HCEC 1CT (cell line): ENCODE measurements around the gene CT83.

Experiments
- DNase-seq: peaks from one replicate; pipeline ENCODE4 v3.0.0-alpha.2; 2017

CT83 gene

DNA sequence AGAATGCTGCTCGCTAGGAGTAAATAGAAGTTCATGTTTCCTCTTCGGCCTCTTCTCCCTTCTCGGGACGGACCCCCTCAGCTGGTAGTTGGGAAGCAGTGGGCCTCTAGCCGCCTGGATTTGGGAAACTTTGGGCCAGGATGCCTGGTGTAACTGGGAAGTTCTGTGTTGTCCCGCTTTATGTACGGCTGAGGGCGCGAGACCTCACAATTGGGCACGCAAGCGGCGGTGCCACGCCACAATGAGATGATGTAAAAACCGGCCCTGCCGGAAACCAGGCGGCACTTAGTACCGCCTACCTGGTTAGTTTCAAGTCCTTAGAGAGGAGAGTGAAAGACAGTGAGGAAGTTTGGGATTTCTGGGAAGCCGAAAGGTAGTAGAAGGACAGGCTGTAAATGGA lies at the start of gene CT83:
TSS of gene CT83 (minus strand) at position 155 of the 400 bp plus-strand sequence. CDS start at position 35, 120 bp downstream.
- DNase-seq: no peak

DNA sequence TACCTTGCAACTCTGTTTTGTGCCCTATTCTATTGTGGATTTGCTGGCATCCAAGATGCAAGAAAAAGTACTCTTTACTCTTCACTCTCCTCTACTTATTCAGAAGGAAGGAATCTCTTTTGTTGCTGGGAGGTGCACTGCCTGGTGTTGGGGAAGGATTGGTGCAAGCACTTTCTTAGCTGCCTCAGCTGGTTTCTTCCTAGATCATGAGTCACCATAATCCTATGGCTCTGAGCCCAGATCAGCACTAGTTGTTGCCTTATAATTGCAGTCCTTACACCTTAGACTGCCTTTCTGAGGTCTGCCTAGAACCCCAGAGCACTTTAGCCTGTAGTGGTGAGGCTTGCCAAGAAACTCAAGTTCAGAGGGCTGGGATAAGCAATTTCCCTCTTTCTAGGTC lies 37.0 kb upstream of the CT83 start:
- DNase-seq: no peak

GRCh38 chrX:116493271-116493670 lies 30.5 kb upstream of the CT83 start:
- DNase-seq: no peak

DNA sequence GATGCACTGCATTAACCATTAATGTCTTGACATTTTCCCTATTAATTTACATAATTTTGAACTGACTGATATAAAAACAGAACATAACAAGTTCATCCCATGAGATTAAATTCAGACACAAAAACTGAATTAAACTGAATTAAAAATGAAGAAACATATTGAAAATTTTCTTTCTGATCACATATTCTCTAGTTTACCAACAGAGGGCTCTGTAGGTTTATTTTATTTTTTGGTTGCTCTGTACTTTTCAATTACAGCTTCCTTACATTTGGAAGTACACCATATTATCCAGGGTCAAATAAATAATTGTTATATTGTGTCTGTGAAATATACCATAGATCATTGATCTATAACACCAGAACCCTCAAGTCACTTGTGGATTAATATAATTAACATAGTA lies 27.3 kb upstream of the CT83 start:
- no peak for DNase-seq

DNA sequence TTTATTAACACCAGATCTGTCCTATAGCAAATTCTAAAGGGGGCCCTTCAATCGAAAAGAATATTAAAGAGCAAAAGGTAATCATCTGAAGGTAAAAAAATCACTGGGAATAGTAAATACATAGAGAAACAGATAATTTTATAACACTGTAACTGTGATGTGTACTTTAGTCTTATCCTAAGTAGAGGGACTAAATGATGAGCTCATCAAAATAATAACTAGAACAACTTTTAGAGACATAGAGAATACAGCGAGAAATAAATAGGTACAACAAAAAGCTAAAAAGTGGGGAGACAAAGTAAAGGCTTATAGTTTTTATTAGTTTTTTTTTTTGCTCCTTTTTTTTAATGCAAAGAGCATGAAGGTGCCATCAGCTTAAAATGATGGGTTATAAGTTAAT lies 17.3 kb upstream of the CT83 start:
- DNase-seq: no peak

DNA sequence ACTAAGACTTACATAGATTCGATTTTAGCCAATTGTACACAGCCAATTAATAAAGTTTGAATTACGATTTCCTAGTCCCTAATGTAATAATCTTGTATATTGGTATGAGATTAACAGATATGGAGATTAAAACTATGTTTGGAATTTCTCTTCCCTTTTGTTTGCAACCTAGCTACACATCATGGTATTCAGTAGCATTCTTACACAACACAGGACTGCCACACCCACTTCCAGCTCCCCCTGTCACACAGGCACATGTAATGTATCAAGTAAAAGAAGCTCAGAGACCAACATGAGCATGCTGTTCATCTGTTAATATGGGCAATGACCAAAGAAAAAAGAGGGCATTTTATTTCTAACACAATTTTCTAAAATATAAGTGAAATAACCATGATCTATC lies 13.6 kb downstream of the CT83 start:
- no peak for DNase-seq

GRCh38 chrX:116436358-116436816 lies 26.4 kb downstream of the CT83 start, which contains the start of gene SLC6A14:
Gene SLC6A14 (plus strand): TSS chrX:116436606. CDS start chrX:116436710, 104 bp downstream.
- DNase-seq: no peak

- no peak for DNase-seq
These were observed 27.2 kb downstream of the CT83 start for GRCh38 chrX:116435597-116435996.

GRCh38 chrX:116427978-116428377 lies 34.8 kb downstream of the CT83 start:
- no peak for DNase-seq

DNA sequence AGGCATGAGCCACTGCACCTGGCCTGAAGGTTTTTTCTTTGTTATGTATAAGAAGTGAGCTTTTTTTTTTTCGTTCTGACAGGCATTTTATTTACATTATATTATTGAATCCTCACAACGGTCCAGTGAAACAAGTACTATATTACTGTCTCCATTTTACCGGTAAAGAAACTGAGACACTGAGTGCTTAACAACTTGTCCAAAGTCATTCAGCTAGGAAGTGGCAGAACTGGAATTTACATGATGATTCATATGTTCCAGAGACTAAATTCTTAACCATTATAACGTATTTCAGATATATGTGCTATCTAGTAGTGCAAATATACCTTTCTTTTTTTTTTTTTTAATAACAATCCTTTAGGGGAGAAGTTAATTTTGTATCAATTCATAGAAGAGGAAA lies 44.8 kb downstream of the CT83 start:
- DNase-seq: no peak

DNA sequence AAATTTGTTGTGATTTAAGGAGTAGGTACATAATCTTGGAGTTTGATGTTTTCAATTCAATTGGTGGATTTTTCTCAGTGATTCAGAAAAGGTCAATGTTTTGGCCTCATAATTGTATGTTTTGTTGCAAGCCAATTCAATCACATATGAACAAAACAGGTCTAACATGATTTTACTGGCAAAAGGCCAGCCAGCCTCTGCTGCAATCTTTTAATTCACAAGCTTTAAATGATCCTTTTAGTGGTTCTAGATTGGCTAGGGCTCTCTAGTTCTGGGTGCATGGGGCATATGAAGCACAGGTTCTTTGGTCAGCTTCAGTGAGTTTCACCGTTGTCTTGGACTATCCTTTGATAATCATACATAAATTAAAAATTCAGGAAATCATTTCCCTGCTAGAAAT lies 45.6 kb downstream of the CT83 start:
- no peak for DNase-seq

- DNase-seq: no peak
These were observed 49.5 kb downstream of the CT83 start for GRCh38 chrX:116413273-116413672.
